ENCODE results near the gene KMT5C. TPM values are rescaled to one million over a fixed set of nuclear protein-coding genes. Genes with fewer than 3 reads are reported as not detected.

Gene KMT5C
- polyA plus RNA-seq, 6 donors from 2014 or later, result 0.83 to 2.4 (median 1.3) TPM; not detected in 1

DNA sequence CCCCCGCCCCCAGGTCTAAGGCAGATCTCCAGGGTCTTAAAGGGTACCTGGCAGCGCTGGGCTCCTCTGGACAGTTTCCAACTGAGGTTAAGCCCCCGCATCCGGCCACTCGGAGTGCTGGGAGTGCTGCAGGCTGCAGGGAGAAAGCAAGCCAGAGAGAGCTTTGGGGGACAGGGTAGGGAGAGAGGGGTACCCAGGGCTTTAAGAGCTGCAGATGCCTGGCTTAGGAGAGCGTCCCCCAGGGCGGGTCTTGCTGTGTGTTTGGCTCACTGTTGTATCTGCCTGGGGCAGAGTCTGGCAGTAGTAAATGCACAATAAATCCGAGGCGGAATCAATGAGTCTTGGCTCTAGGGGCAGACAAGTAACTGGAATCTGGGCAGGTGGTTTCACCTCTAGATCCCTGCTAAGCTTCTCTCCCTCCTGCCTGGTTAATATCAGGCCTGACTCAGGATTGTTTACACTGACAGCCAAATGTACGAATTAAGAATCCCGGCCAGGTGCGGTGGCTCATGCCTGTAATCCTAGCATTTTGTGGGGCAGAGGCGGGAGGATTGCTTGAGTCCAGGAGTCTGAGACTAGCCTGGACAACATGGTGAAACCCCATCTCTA is 15.6 kb downstream of the KMT5C start:
- H3K36me3 Mint-ChIP-seq, result peaks cover 0 to 9% of the 10 kb centered on the region in 2 donors
- peaks cover 40 to 74% (median 54%) of the 10 kb centered on the region in 3 donors for H3K27me3 Mint-ChIP-seq
- peak overlapping the region in 6 of 8 donors; percentile 7 to 73 (median 36) for H3K4me3 Mint-ChIP-seq
- H3K9me3 Mint-ChIP-seq, result peaks cover 0 to 2% (median 0%) of the 10 kb centered on the region in 7 donors
- peaks cover 15 to 28% (median 20%) of the 10 kb centered on the region in 3 donors for H3K4me1 Mint-ChIP-seq
- no peak overlapping the region for H3K27ac Mint-ChIP-seq
- ATAC-seq (ENCODE audit: low read depth in 2 of 2) (no peak), DNase-seq (no peak)

DNA sequence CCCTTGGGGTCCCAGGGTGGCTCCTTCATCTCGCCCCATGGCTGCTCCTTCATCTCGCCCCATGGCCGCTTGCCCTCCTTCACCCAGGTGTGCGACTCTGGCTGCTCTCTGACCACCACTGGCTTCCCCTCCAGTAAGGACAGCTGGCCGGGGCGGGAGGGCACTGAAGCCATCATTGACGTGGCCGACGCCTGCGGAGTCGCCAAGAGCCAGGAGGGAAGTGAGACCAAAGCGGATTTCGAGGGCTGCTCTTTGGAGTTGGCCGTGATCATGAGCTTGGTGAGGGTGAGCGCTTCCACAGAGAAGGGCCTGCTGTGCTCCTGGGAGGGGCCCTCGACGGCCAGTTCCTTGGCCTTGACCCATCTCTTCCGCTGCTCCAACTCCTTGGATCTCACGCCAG is 18.8 kb downstream of the KMT5C start:
- Mint-ChIP-seq H3K27ac (no peak overlapping the region), H3K36me3 (no peaks in the 10 kb centered on the region), H3K9me3 (peaks cover 0 to 2% (median 0%) of the 10 kb centered on the region in 7 donors), H3K27me3 (peaks cover 14 to 49% (median 23%) of the 10 kb centered on the region in 3 donors), H3K4me3 (no peak overlapping the region), H3K4me1 (peaks cover 3 to 12% (median 9%) of the 10 kb centered on the region in 3 donors)
- ATAC-seq (ENCODE audit: low read depth in 2 of 2), result no peak
- DNase-seq, result no peak

DNA sequence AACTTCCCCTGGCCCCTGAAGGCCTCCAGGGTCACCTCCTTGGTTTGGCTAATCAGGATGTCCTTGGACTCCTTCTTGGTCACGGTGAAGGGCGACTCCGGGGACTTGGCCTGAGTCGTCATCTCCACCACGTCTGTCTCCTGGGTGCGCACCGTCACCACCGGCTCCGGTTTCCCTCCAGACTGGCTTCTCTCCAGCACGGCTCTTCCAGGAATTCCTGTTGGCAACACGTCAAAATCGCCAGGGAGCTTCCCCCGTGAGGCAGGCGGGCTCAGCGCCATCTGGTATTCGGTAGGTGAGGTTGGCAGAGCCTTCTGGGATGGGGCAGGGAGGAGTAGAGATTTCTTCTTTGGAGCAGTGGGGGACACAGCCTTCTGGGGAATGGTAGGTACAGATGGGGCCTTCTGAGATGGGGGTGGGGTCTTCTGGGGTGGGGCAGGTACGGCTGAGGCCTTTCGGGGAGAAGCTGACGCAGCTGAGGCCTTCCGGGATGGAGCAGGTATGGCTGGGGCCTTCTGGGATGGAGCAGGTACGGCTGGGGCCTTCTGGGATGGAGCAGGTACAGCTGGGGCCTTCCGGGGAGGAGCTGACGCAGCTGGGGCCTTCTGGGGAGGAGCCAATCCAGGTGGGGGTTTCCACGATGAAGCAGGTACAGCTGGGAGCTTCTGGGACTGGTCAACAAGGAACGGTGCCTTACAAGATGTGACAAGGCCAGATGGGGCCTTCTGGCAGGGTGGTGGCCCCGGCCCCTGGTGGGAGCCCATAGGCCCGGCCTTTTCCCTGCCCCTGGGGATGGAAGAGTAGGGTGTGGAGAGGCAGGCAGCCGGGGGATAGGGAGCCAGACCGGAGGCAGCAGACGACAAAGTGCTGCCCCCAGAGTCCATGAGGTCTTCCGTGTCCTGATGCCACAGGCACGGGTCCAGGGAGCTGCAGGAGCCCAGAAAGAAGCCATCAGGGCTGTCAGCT is 19.6 kb downstream of the KMT5C start:
- Mint-ChIP-seq H3K36me3 (no peaks in the 10 kb centered on the region), H3K9me3 (peaks cover 0 to 2% (median 0%) of the 10 kb centered on the region in 7 donors), H3K27me3 (peaks cover 12 to 47% (median 23%) of the 10 kb centered on the region in 3 donors), H3K4me3 (peak overlapping the region in 1 of 8 donors; percentile 22), H3K4me1 (peaks cover 0 to 9% (median 4%) of the 10 kb centered on the region in 3 donors), H3K27ac (no peak overlapping the region)
- no peak for ATAC-seq (ENCODE audit: low read depth in 2 of 2)
- DNase-seq, result no peak

DNA sequence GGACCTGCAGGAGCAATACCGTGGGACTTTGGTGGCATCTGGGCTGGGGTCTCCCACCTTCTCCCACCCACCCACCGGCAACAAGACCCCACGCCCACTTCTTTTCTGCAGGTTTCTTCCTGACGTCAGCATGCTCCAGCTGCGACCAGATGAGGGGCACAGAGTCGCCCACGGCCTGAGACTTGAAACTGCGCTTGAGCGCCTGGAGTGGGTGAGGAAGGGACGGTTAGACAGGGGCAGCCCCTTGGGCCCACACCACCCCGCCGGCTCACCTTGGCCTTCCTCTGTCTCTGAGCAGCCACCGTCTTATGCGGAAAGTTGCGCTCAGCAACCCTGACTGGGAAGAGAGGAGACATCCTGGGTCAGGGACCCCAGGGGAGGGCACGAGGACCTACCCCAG is 21.2 kb downstream of the KMT5C start:
- no peak overlapping the region for H3K27ac Mint-ChIP-seq
- H3K27me3 Mint-ChIP-seq, result peaks cover 9 to 45% (median 18%) of the 10 kb centered on the region in 3 donors
- H3K4me1 Mint-ChIP-seq, result peaks cover 0 to 4% (median 0%) of the 10 kb centered on the region in 3 donors
- DNase-seq (no peak), ATAC-seq (ENCODE audit: low read depth in 2 of 2) (no peak)
- no peak overlapping the region for H3K4me3 Mint-ChIP-seq
- no peaks in the 10 kb centered on the region for H3K36me3 Mint-ChIP-seq
- no peaks in the 10 kb centered on the region for H3K9me3 Mint-ChIP-seq

DNA sequence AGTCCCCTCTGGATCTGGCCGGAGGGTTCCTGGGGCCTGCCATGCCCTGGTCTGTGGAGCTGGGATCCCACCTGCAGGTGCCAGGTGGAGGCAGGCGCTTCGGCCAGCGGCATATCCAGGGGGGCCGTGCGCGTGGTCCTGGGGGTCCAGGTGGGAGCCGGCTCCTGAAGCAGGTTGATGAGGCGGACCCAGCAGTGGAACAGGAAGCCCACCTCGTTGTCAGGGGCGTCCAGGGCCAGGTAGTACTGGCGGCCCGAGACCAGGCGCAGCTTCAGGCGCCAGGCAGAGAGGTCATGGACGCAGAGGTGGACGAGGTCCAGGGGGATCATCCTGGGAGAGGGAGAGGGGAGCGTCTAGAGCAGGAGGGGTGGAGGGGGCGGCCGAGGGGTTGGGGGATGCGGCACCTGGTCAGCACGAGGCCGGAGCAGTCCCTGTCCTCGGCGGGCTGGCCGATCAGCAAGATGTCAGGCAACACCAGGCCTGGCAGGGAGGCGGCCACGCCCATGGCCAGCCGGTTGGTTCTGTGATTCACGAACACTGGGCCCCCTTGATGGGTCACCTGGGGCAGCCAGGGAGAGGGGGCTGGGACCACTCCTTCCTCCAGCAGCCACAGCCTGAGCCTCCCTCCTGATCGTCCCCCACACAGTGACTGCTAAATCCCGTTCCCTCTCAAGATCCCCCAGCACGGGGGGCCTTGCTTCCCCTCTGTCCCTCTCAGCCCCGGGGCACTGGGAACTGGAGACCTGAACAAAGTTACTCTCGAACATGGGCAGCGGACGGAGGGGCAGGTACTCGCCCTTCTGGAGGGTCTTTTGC is 22.7 kb downstream of the KMT5C start:
- H3K36me3 Mint-ChIP-seq, result no peaks in the 10 kb centered on the region
- DNase-seq, result no peak
- H3K27me3 Mint-ChIP-seq, result peaks cover 8 to 46% (median 20%) of the 10 kb centered on the region in 3 donors
- H3K9me3 Mint-ChIP-seq, result no peaks in the 10 kb centered on the region
- H3K4me3 Mint-ChIP-seq, result no peak overlapping the region
- ATAC-seq (ENCODE audit: low read depth in 2 of 2), result no peak
- H3K4me1 Mint-ChIP-seq, result peaks cover 0 to under 1% (median 0%) of the 10 kb centered on the region in 3 donors
- H3K27ac Mint-ChIP-seq, result no peak overlapping the region

DNA sequence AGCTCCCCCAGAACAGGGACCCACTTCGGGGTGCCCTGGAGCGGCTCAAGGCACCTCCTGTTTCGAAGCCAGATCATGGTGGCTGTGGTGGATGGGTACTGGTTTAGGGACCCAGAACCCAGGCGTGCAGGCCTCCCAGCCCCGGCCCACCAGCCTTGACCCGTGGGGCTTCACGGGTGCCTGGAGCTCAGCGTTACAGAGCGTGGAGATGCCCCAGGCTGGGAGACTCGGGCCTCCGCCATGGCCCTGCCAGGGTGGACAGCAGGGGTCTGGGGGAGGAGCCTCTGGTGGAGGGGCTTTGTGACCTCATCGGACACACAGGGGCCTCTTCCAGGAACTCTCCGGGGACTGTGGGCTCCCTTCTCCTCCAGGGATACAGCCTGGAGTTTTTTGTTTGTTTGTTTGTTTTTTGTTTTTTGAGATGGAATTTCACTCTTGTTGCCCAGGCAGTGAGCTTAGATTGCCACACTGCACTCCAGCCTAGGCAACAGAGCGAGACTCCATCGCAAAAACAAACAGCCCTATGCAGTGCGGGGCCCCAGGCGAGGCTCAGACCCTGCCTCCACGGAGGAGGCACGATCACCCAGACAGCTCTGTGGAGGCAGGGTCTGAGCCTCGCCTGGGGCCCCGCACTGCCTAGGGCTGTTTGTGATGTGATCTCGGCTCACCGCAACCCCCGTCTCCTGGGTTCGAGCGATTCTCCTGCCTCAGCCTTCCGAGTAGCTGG is 23.5 kb downstream of the KMT5C start, which contains the start of gene GARIN5B:
Gene GARIN5B, minus strand, starts transcription at position 271 of the 727 bp plus-strand sequence. Its CDS starts 194 bp downstream, at position 77.
- DNase-seq (no peak), ATAC-seq (ENCODE audit: low read depth in 2 of 2) (no peak)
- Mint-ChIP-seq H3K4me3 (no peak within 1 kb of the TSS), H3K27ac (peak within 1 kb of the TSS in 1 of 6 donors; percentile 30), H3K9me3 (no peaks in the 10 kb centered on the region), H3K4me1 (no peaks in the 10 kb centered on the region), H3K36me3 (no peaks in the 10 kb centered on the region), H3K27me3 (peaks cover 7 to 46% (median 13%) of the 10 kb centered on the region in 3 donors)

DNA sequence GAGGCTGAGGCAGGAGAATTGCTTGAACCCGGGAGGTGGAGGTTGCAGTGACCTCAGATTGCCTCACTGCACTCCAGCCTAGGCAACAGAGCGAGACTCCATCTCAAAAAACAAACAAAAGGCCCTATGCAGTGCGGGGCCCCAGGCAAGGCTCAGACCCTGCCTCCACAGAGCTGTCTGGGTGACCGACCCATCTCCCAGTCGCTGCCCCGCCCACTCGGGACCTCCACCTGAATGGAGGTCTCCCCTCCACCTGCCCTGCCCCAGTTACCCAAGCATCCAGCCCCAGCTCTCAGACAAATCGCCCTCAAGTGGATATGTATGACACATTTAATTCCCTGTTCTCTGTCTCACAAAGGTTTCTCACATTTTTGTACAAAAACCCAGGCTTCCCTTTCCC is 25.6 kb downstream of the KMT5C start:
- Mint-ChIP-seq H3K36me3 (peaks cover 0 to 7% of the 10 kb centered on the region in 2 donors), H3K27ac (no peak overlapping the region), H3K4me3 (no peak overlapping the region), H3K9me3 (no peaks in the 10 kb centered on the region), H3K27me3 (peaks cover 7 to 55% (median 17%) of the 10 kb centered on the region in 3 donors), H3K4me1 (peaks cover 3 to 6% (median 5%) of the 10 kb centered on the region in 3 donors)
- ATAC-seq (ENCODE audit: low read depth in 2 of 2) (no peak), DNase-seq (no peak)

DNA sequence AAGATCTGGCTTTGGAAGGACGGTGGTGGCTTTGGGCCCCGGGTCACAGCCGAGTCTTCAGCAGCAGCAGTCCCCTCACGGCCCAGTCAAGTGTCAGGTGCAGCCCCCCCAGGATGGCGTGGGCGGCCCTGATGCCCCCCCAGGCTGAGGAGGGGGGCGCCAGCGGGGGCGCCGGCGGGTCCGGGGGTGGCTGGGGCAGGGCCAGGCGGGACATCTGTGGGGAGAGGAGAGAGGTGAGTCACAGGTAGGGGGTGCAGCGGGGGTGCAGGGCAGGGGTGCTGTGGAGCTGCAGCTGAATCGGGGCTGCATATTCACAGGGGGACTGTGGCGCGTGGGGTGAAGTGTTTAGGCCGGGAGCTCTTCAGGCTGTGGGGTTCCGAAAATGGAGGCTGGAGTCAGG is 26.3 kb downstream of the KMT5C start:
- H3K27ac Mint-ChIP-seq, result no peak overlapping the region

DNA sequence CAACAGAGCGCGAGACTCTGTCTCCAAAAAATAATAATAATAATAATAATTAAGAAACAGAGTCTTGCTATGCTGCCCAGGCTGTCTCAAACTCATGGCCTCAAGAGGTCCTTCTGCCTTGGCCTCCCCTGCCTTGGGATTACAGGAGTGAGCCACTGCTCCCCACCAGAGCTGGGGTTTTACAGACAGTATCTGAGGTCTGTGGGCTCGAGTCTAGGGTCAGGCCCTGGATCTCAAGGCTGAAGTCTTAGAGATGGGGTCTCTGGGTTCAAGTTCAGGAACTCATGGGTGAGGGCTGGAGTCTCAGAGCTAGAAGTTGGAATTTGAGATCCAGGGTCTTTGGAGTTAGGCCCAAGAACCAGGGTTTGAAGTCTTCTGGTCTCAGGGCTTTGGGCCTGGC is 27.1 kb downstream of the KMT5C start:
- Mint-ChIP-seq H3K4me1 (peaks cover 6 to 10% (median 6%) of the 10 kb centered on the region in 3 donors), H3K4me3 (peak overlapping the region in 1 of 8 donors; percentile 63)
- no peak for DNase-seq

More for the DNA sequence above, 26.3 kb downstream of the KMT5C start:
- no peak overlapping the region for H3K4me3 Mint-ChIP-seq
- peaks cover 12 to 59% (median 25%) of the 10 kb centered on the region in 3 donors for H3K27me3 Mint-ChIP-seq
- ATAC-seq (ENCODE audit: low read depth in 2 of 2) (no peak), DNase-seq (no peak)
- H3K4me1 Mint-ChIP-seq, result peaks cover 6 to 9% (median 6%) of the 10 kb centered on the region in 3 donors
- peaks cover 0 to 14% of the 10 kb centered on the region in 2 donors for H3K36me3 Mint-ChIP-seq
- H3K9me3 Mint-ChIP-seq, result peaks cover 0 to 4% (median 0%) of the 10 kb centered on the region in 7 donors

DNA sequence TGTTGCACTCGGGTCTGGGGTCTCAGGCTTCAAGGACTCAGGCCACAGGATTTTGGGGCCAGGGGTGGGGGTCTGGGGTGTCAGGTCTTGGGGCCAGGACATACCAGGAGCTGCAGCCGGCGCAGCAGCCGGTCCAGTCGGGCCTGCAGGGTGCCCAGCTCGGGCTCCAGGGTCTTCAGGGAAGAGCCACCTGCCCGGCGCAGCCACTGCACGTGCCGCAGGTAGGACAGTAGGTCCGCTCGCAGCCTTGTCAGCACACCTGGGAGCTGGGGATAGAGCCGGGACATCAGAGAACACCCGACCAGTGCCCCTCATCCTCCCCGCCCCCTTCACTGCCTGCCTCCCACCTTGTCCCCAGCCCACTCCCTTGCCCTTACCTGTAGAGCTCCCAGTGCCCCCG is 28.4 kb downstream of the KMT5C start:
- peaks cover 0 to 6% (median 0%) of the 10 kb centered on the region in 7 donors for H3K9me3 Mint-ChIP-seq
- peaks cover 9 to 14% (median 11%) of the 10 kb centered on the region in 3 donors for H3K4me1 Mint-ChIP-seq
- peaks cover 20 to 74% (median 41%) of the 10 kb centered on the region in 3 donors for H3K27me3 Mint-ChIP-seq
- ATAC-seq (ENCODE audit: low read depth in 2 of 2), result no peak
- H3K36me3 Mint-ChIP-seq, result peaks cover 0 to 18% of the 10 kb centered on the region in 2 donors
- no peak overlapping the region for H3K27ac Mint-ChIP-seq
- H3K4me3 Mint-ChIP-seq, result peak overlapping the region in 4 of 8 donors; percentile 1 to 50 (median 36)
- no peak for DNase-seq

More for the DNA sequence above, 27.1 kb downstream of the KMT5C start:
- no peak for ATAC-seq (ENCODE audit: low read depth in 2 of 2)
- Mint-ChIP-seq H3K27me3 (peaks cover 15 to 64% (median 33%) of the 10 kb centered on the region in 3 donors), H3K36me3 (peaks cover 0 to 18% of the 10 kb centered on the region in 2 donors), H3K9me3 (peaks cover 0 to 6% (median 0%) of the 10 kb centered on the region in 7 donors), H3K27ac (no peak overlapping the region)

DNA sequence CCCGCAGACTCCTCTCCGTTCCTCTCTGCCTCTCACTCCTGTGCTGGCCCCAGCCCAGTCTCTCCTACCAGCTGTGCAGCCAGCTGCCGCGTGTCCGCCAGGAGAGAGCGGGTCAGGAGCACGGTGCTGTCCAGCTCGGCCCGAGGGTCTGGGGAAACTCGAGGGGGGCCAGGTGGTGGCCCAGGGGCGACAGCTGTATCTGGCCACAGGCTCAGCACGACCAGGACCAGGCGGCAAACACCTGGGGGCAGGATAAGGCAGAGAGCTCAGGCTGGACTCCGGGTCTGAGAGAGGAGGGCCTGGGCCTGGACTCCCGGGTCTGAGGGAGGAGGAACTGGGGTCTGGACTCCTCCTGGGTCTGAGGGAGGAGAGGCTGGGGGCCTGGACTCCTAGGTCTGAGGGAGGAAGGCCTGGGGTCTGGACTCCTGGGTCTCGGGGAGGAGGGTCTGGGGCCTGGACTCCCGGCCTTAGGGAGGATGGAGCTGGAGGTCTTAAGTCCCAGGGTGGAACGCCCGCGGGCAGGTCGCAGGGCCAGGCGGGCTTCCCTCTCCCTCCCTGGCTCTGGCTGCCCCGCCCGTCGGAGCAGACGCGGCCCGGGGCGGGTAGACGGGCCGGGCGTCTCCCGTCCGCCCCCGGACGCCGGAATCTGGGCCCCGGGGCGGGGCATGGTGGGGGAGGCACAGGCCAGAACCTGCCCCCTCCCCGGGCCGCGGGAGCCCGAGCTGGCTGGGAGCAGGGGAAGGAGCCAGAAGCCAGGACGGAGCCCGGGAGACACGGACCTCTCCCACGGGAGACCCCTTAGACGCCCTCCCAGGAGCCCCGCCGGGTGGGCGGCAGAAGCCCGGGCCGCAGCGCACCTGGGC is 29.3 kb downstream of the KMT5C start:
- Mint-ChIP-seq H3K9me3 (peaks cover 0 to 6% (median 0%) of the 10 kb centered on the region in 7 donors), H3K36me3 (peaks cover 0 to 24% of the 10 kb centered on the region in 2 donors), H3K4me3 (peak overlapping the region in 7 of 8 donors; percentile 35 to 81 (median 42)), H3K27ac (peak overlapping the region in 1 of 6 donors; percentile 22), H3K27me3 (peaks cover 23 to 78% (median 49%) of the 10 kb centered on the region in 3 donors), H3K4me1 (peaks cover 9 to 19% (median 16%) of the 10 kb centered on the region in 3 donors)
- peak; percentile 35 for DNase-seq
- ATAC-seq (ENCODE audit: low read depth in 2 of 2), result peak; percentile 61 to 64

All from naive B cell (primary cell).